Osteocyte (in vitro differentiated cells): ENCODE data around the gene CWC22. TPM values are rescaled to one million over a fixed set of nuclear protein-coding genes. Genes with fewer than 3 reads are reported as not detected.

Source experiments
- DNase-seq: peaks from one replicate; pipeline ENCODE4 v3.0.0; 2021; ENCODE audit warnings: mixed read lengths; ENCODE audit not compliant: unreplicated experiment; ENCODE audit errors: extremely low spot score
- H3K27ac Mint-ChIP-seq: one replicate; pipeline ENCODE4 v1.8.0; 2021; ENCODE audit warnings: mild to moderate bottlenecking, mixed read lengths; ENCODE audit not compliant: unreplicated experiment
- H3K27me3 Mint-ChIP-seq: one replicate; pipeline ENCODE4 v1.8.0; 2021; ENCODE audit warnings: mixed read lengths; ENCODE audit not compliant: unreplicated experiment
- H3K36me3 Mint-ChIP-seq: one replicate; pipeline ENCODE4 v1.8.0; 2021; ENCODE audit warnings: mixed read lengths; ENCODE audit not compliant: unreplicated experiment
- H3K4me1 Mint-ChIP-seq: one replicate; pipeline ENCODE4 v1.8.0; 2021; ENCODE audit warnings: mixed read lengths; ENCODE audit not compliant: unreplicated experiment
- H3K4me3 Mint-ChIP-seq: one replicate; pipeline ENCODE4 v1.8.0; 2021; ENCODE audit warnings: mild to moderate bottlenecking, moderate library complexity, mixed read lengths; ENCODE audit not compliant: unreplicated experiment
- H3K9me3 Mint-ChIP-seq: one replicate; pipeline ENCODE4 v1.8.0; 2021; ENCODE audit warnings: mixed read lengths; ENCODE audit not compliant: unreplicated experiment
- total RNA-seq: library from RNA; stranded (reverse); gene quantifications from 2 replicates; pipeline ENCODE4 v1.2.1, GENCODE V29; 2021
- TF ChIP-seq, protein P1 (sequence below): fragments of 200-600 bp; sonication (generic); IDR thresholded peaks from 2 replicates; pipeline ENCODE4 v1.5.0; 2021; ENCODE audit warnings: antibody characterized with exemption, mild to moderate bottlenecking, moderate library complexity

Gene CWC22
- total RNA-seq, 1 donor from 2014 or later: 20.1 TPM

GRCh38 chr2:179909845-179910734, 97.0 kb downstream of the CWC22 start:
- Mint-ChIP-seq H3K27me3 (peaks cover 34% of the 10 kb centered on the region), H3K4me1 (no peaks in the 10 kb centered on the region), H3K4me3 (no peak overlapping the region), H3K27ac (no peak overlapping the region), H3K9me3 (peaks cover 4% of the 10 kb centered on the region), H3K36me3 (no peaks in the 10 kb centered on the region)
- TF ChIP-seq, protein P1, sequence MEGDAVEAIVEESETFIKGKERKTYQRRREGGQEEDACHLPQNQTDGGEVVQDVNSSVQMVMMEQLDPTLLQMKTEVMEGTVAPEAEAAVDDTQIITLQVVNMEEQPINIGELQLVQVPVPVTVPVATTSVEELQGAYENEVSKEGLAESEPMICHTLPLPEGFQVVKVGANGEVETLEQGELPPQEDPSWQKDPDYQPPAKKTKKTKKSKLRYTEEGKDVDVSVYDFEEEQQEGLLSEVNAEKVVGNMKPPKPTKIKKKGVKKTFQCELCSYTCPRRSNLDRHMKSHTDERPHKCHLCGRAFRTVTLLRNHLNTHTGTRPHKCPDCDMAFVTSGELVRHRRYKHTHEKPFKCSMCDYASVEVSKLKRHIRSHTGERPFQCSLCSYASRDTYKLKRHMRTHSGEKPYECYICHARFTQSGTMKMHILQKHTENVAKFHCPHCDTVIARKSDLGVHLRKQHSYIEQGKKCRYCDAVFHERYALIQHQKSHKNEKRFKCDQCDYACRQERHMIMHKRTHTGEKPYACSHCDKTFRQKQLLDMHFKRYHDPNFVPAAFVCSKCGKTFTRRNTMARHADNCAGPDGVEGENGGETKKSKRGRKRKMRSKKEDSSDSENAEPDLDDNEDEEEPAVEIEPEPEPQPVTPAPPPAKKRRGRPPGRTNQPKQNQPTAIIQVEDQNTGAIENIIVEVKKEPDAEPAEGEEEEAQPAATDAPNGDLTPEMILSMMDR: no peak
- DNase-seq: no peak

DNA sequence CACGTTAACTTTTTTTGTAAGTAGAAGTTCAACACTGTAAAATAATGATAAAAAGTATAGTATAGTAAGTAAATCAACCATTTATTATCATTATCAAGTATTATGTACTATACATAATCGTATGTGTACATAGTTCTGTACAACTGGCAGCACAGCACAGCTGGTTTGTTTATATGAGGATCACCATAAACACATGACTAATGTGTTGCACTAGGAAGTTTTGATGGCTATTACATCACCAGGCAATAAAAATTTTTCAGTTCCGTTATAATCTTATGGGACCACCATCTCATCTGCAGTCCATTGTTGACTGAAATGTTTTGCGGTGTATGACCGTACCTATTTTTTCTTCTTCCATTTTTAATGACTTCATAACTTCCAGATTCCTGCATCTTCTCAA, 106.4 kb downstream of the CWC22 start:
- peaks cover 4% of the 10 kb centered on the region for H3K9me3 Mint-ChIP-seq
- TF ChIP-seq, protein P1: no peak
- H3K4me3 Mint-ChIP-seq: no peak overlapping the region
- no peaks in the 10 kb centered on the region for H3K36me3 Mint-ChIP-seq
- no peak overlapping the region for H3K27ac Mint-ChIP-seq
- no peak for DNase-seq
- no peaks in the 10 kb centered on the region for H3K4me1 Mint-ChIP-seq
- H3K27me3 Mint-ChIP-seq: peaks cover 23% of the 10 kb centered on the region

GRCh38 chr2:179899666-179900065, 107.4 kb downstream of the CWC22 start:
- Mint-ChIP-seq H3K9me3 (no peaks in the 10 kb centered on the region), H3K4me1 (no peaks in the 10 kb centered on the region), H3K4me3 (no peak overlapping the region), H3K27ac (no peak overlapping the region), H3K27me3 (peaks cover 21% of the 10 kb centered on the region), H3K36me3 (no peaks in the 10 kb centered on the region)
- TF ChIP-seq, protein P1: no peak
- DNase-seq: no peak

- H3K27me3 Mint-ChIP-seq: peaks cover 21% of the 10 kb centered on the region
- TF ChIP-seq, protein P1: peak; percentile 27
- no peaks in the 10 kb centered on the region for H3K9me3 Mint-ChIP-seq
- H3K4me3 Mint-ChIP-seq: no peak overlapping the region
- H3K4me1 Mint-ChIP-seq: no peaks in the 10 kb centered on the region
- DNase-seq: no peak
- no peaks in the 10 kb centered on the region for H3K36me3 Mint-ChIP-seq
- H3K27ac Mint-ChIP-seq: no peak overlapping the region
Observed at GRCh38 chr2:179898873-179899272, 108.2 kb downstream of the CWC22 start.

Other genes starting within 250 kb of the CWC22 start
- 0.13 and 0.16 TPM in 2 replicates for gene ZNF385B, start 145.7 kb downstream of the CWC22 start, total RNA-seq